Measurements from ENCODE around the gene UBA52. TPM values are rescaled to one million over a fixed set of nuclear protein-coding genes. Genes with fewer than 3 reads are reported as not detected.

Gene UBA52
- total and polyA plus RNA-seq, 2 of the 8 experiments (the other 6 are each of a cell fraction or from before 2014, with no cell fraction given), result 1,340 to 5,409 TPM

DNA sequence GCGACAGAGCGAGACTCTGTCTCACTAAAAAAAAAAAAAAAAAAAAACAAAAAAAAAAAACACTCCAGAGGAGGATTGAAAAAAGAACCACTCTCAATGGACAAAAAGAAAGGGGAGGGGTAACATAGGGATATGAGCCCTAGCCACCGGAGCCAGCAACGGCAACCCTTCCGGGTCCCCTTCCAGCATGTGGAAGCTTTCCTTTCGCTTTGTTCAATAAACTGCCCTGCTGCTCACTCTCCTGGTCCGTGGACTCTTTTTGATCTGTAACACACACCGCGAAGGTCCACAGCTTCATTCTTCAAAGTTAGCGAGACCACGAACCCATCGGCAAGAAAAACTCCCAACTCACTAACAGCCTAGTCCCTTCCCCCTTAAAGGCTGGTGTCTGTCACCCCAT is 15.9 kb downstream of the UBA52 start:
- no peak overlapping the region for H3K14ac ChIP-seq (ENCODE audit: insufficient read length)
- H3K79me1 ChIP-seq (ENCODE audit: low read depth, low read length), result no peaks in the 10 kb centered on the region
- H2AK5ac ChIP-seq (ENCODE audit: low read depth, low read length), result no peak overlapping the region
- H3K9me3 ChIP-seq (ENCODE audit: insufficient read depth in 2 of 2, low read depth in 1 of 2, low read length in 1 of 2), result no peaks in the 10 kb centered on the region
- 0 out of 2 replicates have a peak overlapping the region, but pooled peaks have one; percentile 8 for H2BK15ac ChIP-seq (ENCODE audit: low read length)
- no peak for DNase-seq (ENCODE audit: low read depth in 1 of 2, low spot score in 2 of 2)
- 0 out of 2 replicates have a peak overlapping the region, but pooled peaks have one; percentile 18 for H2BK5ac ChIP-seq (ENCODE audit: low read depth, low read length)
- no peak overlapping the region for H3K4ac ChIP-seq (replicated peaks; ENCODE audit: insufficient read length, low read depth, low read length)
- no peak overlapping the region for H2BK20ac ChIP-seq (ENCODE audit: low read length)
- no peaks in the 10 kb centered on the region for H3K36me3 ChIP-seq (ENCODE audit: control insufficient read depth in 2 of 4, insufficient read depth in 4 of 4, low read length in 3 of 4)
- ChIA-PET POLR2A (ENCODE audit: partially characterized antibody) (interaction anchor here (0.6 to 10.3 kb wide), 8 partner anchors 10 to 309 kb away, joined by 3 to 112 read pairs (median 4); partner anchors contain the start of genes KXD1 and UBA52), CTCF (ENCODE audit: partially characterized antibody) (interaction anchor here (0.6 to 12.5 kb wide), 30 partner anchors 8 to 268 kb away, joined by 3 to 139 read pairs (median 4); partner anchors contain the start of genes FKBP8, KXD1 and UBA52)
- H3K56ac ChIP-seq (replicated peaks; ENCODE audit: insufficient read length, low read depth, low read length), result no peak overlapping the region
- H3K18ac ChIP-seq (ENCODE audit: extremely low read depth, low read length), result no peak overlapping the region
- 0 out of 2 replicates have a peak overlapping the region, but pooled peaks have one; percentile 60 for H2BK12ac ChIP-seq (ENCODE audit: low read depth, low read length)
- H3K4me1 ChIP-seq (replicated peaks in 1 of 4; ENCODE audit: control insufficient read depth in 3 of 4, insufficient read depth in 4 of 4, low read length in 3 of 4), result peaks cover 2 to 9% (median 6%) of the 10 kb centered on the region in 4 experiments; a peak in 6 of 7 replicates
- no peak for FAIRE-seq
- no peak overlapping the region for H4K5ac ChIP-seq (ENCODE audit: insufficient read length, low read depth, low read length)
- no peaks in the 10 kb centered on the region; a peak in 1 of 7 replicates for H3K27me3 ChIP-seq (replicated peaks in 1 of 4; ENCODE audit: control insufficient read depth in 3 of 4, extremely low read depth in 1 of 4, insufficient read depth in 3 of 4, low read length in 3 of 4)
- H3K23ac ChIP-seq (ENCODE audit: insufficient read length), result no peak overlapping the region
- peak overlapping the region; percentile 62; the same call in 1 of the 2 replicates for H4K8ac ChIP-seq (ENCODE audit: extremely low read depth, insufficient read depth, low read length)
- H3K4me3 ChIP-seq (ENCODE audit: extremely low read depth in 1 of 4, insufficient read depth in 2 of 4, low read depth in 3 of 4, low read length in 4 of 4), result peak overlapping the region in 1 of 4 experiments; percentile 91; a peak in 1 of 8 replicates
- H3K27ac ChIP-seq (ENCODE audit: low read depth, low read length), result no peak overlapping the region
- no peaks in the 10 kb centered on the region for H3K79me2 ChIP-seq (ENCODE audit: control insufficient read depth in 1 of 2, insufficient read depth in 2 of 2, low read length in 2 of 2)
- H3K23me2 ChIP-seq (ENCODE audit: low read depth, low read length), result peaks cover 11% of the 10 kb centered on the region
- no peak overlapping the region for H4K91ac ChIP-seq (replicated peaks; ENCODE audit: insufficient read length, low read length)
- peaks cover 0 to 3% of the 10 kb centered on the region in 2 experiments for H4K20me1 ChIP-seq (replicated peaks in 1 of 2; ENCODE audit: control insufficient read depth in 1 of 2, insufficient read depth in 2 of 2, low read length in 2 of 2)
- no peak overlapping the region for H3K9ac ChIP-seq (replicated peaks in 1 of 4; ENCODE audit: extremely low read depth in 1 of 4, low read depth in 3 of 4, low read length in 3 of 4)
- no peak overlapping the region for H2BK120ac ChIP-seq (replicated peaks; ENCODE audit: low read depth, low read length)
- WGBS, 2 experiments (ENCODE audit: extremely low coverage in 1 of 2, insufficient coverage in 1 of 2, insufficient read length in 1 of 2, insufficient replicate concordance in 2 of 2, low coverage in 1 of 2, low lambda C conversion rate in 2 of 2, missing lambda C conversion rate in 1 of 2), result 89% methylated on average over 10 of the region's 12 CpGs; no CpG with 5 or more reads in 1 of the 2 experiments
- H2AFZ ChIP-seq (ENCODE audit: low read length), result no peak overlapping the region
- peak overlapping the region; percentile 75 to 95; a peak in 3 of 4 replicates for H3K4me2 ChIP-seq (ENCODE audit: insufficient read depth in 1 of 2, low read depth in 2 of 2, low read length in 2 of 2)
- TF ChIP-seq EZH2 (IDR thresholded peaks at IDR 0.05; ENCODE audit: low read depth, low read length, severe bottlenecking), result no peak
- no peak for TF ChIP-seq TAF7 (optimal IDR thresholded peaks at IDR 0.05; ENCODE audit: borderline replicate concordance, low read depth, low read length)
- no peak for TF ChIP-seq RAD21 (IDR thresholded peaks at IDR 0.05 in 1 of 2, conservative IDR thresholded peaks at IDR 0.05 in 1 of 2; ENCODE audit: low read depth in 2 of 2, low read length in 2 of 2)
- TF ChIP-seq CTBP2 (IDR thresholded peaks at IDR 0.05; ENCODE audit: borderline replicate concordance, insufficient read depth, insufficient read length, low read length), result no peak
- no peak for TF ChIP-seq TAF1 (IDR thresholded peaks at IDR 0.05; ENCODE audit: low read depth, low read length)
- TF ChIP-seq CHD1 (IDR thresholded peaks at IDR 0.05; ENCODE audit: low read depth, low read length), result no peak
- no peak for TF ChIP-seq SIX5 (IDR thresholded peaks at IDR 0.05; ENCODE audit: low read depth, low read length)
- no peak for TF ChIP-seq CREB1 (IDR thresholded peaks at IDR 0.05)
- TF ChIP-seq BRCA1 (IDR thresholded peaks at IDR 0.05; ENCODE audit: low read depth, low read length), result no peak
- TF ChIP-seq, protein P1, sequence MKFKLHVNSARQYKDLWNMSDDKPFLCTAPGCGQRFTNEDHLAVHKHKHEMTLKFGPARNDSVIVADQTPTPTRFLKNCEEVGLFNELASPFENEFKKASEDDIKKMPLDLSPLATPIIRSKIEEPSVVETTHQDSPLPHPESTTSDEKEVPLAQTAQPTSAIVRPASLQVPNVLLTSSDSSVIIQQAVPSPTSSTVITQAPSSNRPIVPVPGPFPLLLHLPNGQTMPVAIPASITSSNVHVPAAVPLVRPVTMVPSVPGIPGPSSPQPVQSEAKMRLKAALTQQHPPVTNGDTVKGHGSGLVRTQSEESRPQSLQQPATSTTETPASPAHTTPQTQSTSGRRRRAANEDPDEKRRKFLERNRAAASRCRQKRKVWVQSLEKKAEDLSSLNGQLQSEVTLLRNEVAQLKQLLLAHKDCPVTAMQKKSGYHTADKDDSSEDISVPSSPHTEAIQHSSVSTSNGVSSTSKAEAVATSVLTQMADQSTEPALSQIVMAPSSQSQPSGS (IDR thresholded peaks at IDR 0.05; ENCODE audit: low read length), result no peak
- TF ChIP-seq RBBP5 (IDR thresholded peaks at IDR 0.05; ENCODE audit: borderline replicate concordance, low read depth, low read length), result no peak
